HCT116 (cell line): ENCODE measurements around the gene DENND1A. TPM values are rescaled to one million over a fixed set of nuclear protein-coding genes. Genes with fewer than 3 reads are reported as not detected.

Source experiments
- ATAC-seq: fragments of 200-7000 bp; cut with Tn5 transposase; 2 replicates; pipeline ENCODE4 v1.9.1; 2020; ENCODE audit warnings: mild to moderate bottlenecking, moderate library complexity
- BruUV-seq: library from RNA; stranded (reverse); fragments of 400-500 nt; replicated peaks from 2 replicates; lab custom pipeline; 2021; lab: Mats Ljungman, UMichigan
- CTCF ChIA-PET: fragments of 300-600 bp; sonication (Branson Sonifier 250); formaldehyde crosslinking; loops from one replicate; lab custom pipeline; 2021; ENCODE audit warnings: antibody characterized with exemption; lab: Charles Lee
- POLR2A ChIA-PET: fragments of 300-600, 350-600 bp; sonication (Branson Sonifier 250); formaldehyde crosslinking; loops from one replicate; lab custom pipeline; 2021; ENCODE audit warnings: antibody characterized with exemption; lab: Charles Lee
- RAD21 ChIA-PET, 2 experiments: fragments of 300-600 bp; sonication (Branson Sonifier 250); formaldehyde crosslinking; loops; one replicate each; lab custom pipeline; 2023; ENCODE audit warnings: low total read pairs in 2 of 2; ENCODE audit not compliant: uncharacterized antibody in 2 of 2, unreplicated experiment in 2 of 2, low non-redundant PET in 1 of 2; lab: Charles Lee
- DNase-seq: peaks from one replicate; pipeline ENCODE4 v3.0.0-alpha.2; 2010; ENCODE audit warnings: low read depth, low spot score
- H2AFZ ChIP-seq: fragments of 200-600 bp; shearing (Covaris generic), sonication (generic); 2 replicates; pipeline ENCODE4 v1.6.1; 2017; ENCODE audit warnings: low read depth, mixed run types, mixed read lengths, antibody characterized with exemption, low read length; ENCODE audit not compliant: poor library complexity, severe bottlenecking
- H3K27ac ChIP-seq: 2 replicates; pipeline ENCODE4 v1.5.1; 2012; ENCODE audit warnings: low read depth, low read length
- H3K27me3 ChIP-seq: fragments of 200-600 bp; sonication (generic); 2 replicates; pipeline ENCODE4 v1.6.1; 2016; ENCODE audit warnings: mixed run types, low read length, mixed read lengths; ENCODE audit not compliant: insufficient read depth
- H3K36me3 ChIP-seq, 2 experiments: fragments of 200-500 bp in 1 of 2; fragments of 200-600 bp in 1 of 2; sonication (Bioruptor generic) in 1 of 2; sonication (generic) in 1 of 2; 2 replicates each; pipeline versions ENCODE4 v1.5.1 to v1.6.1; 2014 to 2016; ENCODE audit warnings: low read length in 2 of 2, inconsistent platforms in 1 of 2, mixed read lengths in 1 of 2, mixed run types in 1 of 2; ENCODE audit not compliant: insufficient read depth in 2 of 2, control insufficient read depth in 1 of 2
- H3K4me1 ChIP-seq, 2 experiments: fragments of 200-600 bp in 1 of 2; sonication (generic) in 1 of 2; 2 replicates each; pipeline versions ENCODE4 v1.5.1 to v1.6.1; 2012 to 2017; ENCODE audit warnings: low read length in 2 of 2, inconsistent platforms in 1 of 2, mild to moderate bottlenecking in 1 of 2, mixed read lengths in 1 of 2, mixed run types in 1 of 2, moderate library complexity in 1 of 2; ENCODE audit not compliant: insufficient read depth in 2 of 2, control insufficient read depth in 1 of 2
- H3K4me2 ChIP-seq: fragments of 200-600 bp; sonication (generic); 2 replicates; pipeline ENCODE4 v1.6.1; 2017; ENCODE audit warnings: mixed run types, low read length, mixed read lengths
- H3K4me3 ChIP-seq, 2 experiments: fragments of 200-600 bp in 1 of 2; sonication (generic) in 1 of 2; replicated peaks in 1 of 2; 2 replicates each; pipeline ENCODE4 v1.5.1; 2011 to 2016; ENCODE audit warnings: low read length in 2 of 2, control low read depth in 1 of 2, low read depth in 1 of 2, mild to moderate bottlenecking in 1 of 2, mixed read lengths in 1 of 2, mixed run types in 1 of 2
- H3K79me2 ChIP-seq: fragments of 200-600 bp; sonication (generic); 2 replicates; pipeline ENCODE4 v1.6.1; 2017; ENCODE audit warnings: mild to moderate bottlenecking, mixed run types, low read length, moderate library complexity, mixed read lengths; ENCODE audit not compliant: insufficient read depth
- H3K9ac ChIP-seq: fragments of 200-600 bp; sonication (generic); 2 replicates; pipeline ENCODE4 v1.6.1; 2016; ENCODE audit warnings: low read length, mixed read lengths
- H3K9me2 ChIP-seq: fragments of 200-600 bp; sonication (generic), shearing (Covaris generic); 2 replicates; pipeline ENCODE4 v1.6.1; 2017; ENCODE audit warnings: mixed run types, mild to moderate bottlenecking, moderate library complexity; ENCODE audit not compliant: insufficient read depth
- H3K9me3 ChIP-seq, 2 experiments: fragments of 200-500 bp in 1 of 2; fragments of 200-600 bp in 1 of 2; sonication (Bioruptor generic) in 1 of 2; sonication (generic) in 1 of 2; 2 replicates each; pipeline ENCODE4 v1.6.1; 2014 to 2017; ENCODE audit warnings: low read length in 2 of 2, mixed read lengths in 2 of 2, inconsistent platforms in 1 of 2, low read depth in 1 of 2, mild to moderate bottlenecking in 1 of 2, mixed run types in 1 of 2, moderate library complexity in 1 of 2; ENCODE audit not compliant: control insufficient read depth in 1 of 2, insufficient read depth in 1 of 2
- H4K20me1 ChIP-seq: fragments of 200-600 bp; sonication (generic), shearing (Covaris generic); 2 replicates; pipeline ENCODE4 v1.6.1; 2017; ENCODE audit warnings: mixed run types, mild to moderate bottlenecking, moderate library complexity; ENCODE audit not compliant: insufficient read depth
- CBX3 ChIP-seq: IDR thresholded peaks from 2 replicates; pipeline ENCODE4 v1.6.1; 2012; ENCODE audit warnings: low read depth
- CEBPB ChIP-seq: IDR thresholded peaks from 2 replicates; pipeline ENCODE4 v1.6.1; 2012; ENCODE audit warnings: low read depth
- ELF1 ChIP-seq: IDR thresholded peaks from 2 replicates; pipeline ENCODE4 v1.6.1; 2012; ENCODE audit warnings: low read depth, borderline replicate concordance
- EZH2 ChIP-seq: fragments of 200-600 bp; sonication (generic); IDR thresholded peaks from 2 replicates; pipeline ENCODE4 v1.6.1; 2017; ENCODE audit warnings: antibody characterized with exemption, mixed run types
- EZH2phosphoT487 ChIP-seq: fragments of 200-600 bp; IDR thresholded peaks from 2 replicates; pipeline ENCODE4 v1.6.1; 2018; ENCODE audit warnings: antibody characterized with exemption, borderline replicate concordance
- FOSL1 ChIP-seq: IDR thresholded peaks from 2 replicates; pipeline ENCODE4 v1.6.1; 2012; ENCODE audit warnings: low read depth
- POLR2A ChIP-seq: IDR thresholded peaks from 2 replicates; pipeline ENCODE4 v1.7.0; 2011; ENCODE audit warnings: borderline replicate concordance; ENCODE audit not compliant: insufficient read depth, insufficient read length; ENCODE audit errors: extremely low read depth
- POLR2AphosphoS5 ChIP-seq: IDR thresholded peaks from 2 replicates; pipeline ENCODE4 v1.6.1; 2011; ENCODE audit warnings: mild to moderate bottlenecking, low read depth, low read length, moderate library complexity
- RAD21 ChIP-seq: IDR thresholded peaks from 2 replicates; pipeline ENCODE4 v1.6.1; 2012; ENCODE audit warnings: low read depth, mild to moderate bottlenecking
- SIN3A ChIP-seq: IDR thresholded peaks from 2 replicates; pipeline ENCODE4 v1.6.1; 2012; ENCODE audit warnings: low read depth
- SP1 ChIP-seq: IDR thresholded peaks from 2 replicates; pipeline ENCODE4 v1.6.1; 2012; ENCODE audit warnings: low read depth
- YY1 ChIP-seq: IDR thresholded peaks from 2 replicates; pipeline ENCODE4 v1.6.1; 2011; ENCODE audit warnings: low read length, low read depth, moderate library complexity, mild to moderate bottlenecking; ENCODE audit not compliant: insufficient replicate concordance; ENCODE audit errors: extremely low read depth
- ZFX ChIP-seq: fragments of 450-650 bp; IDR thresholded peaks from 2 replicates; pipeline ENCODE4 v1.6.1; 2017
- intact Hi-C: fragments of 100-400 bp; cut with micrococcal nuclease; formaldehyde crosslinking; loops from 2 replicates; pipeline ENCODE4 v1.10.0; 2022
- total RNA-seq: library from RNA; stranded (reverse); gene quantifications from one replicate; pipeline ENCODE4 v1.2.1, GENCODE V29; 2021; ENCODE audit not compliant: unreplicated experiment
- TF ChIP-seq, protein P1 (sequence below): IDR thresholded peaks from 2 replicates; pipeline ENCODE4 v1.6.1; 2011; ENCODE audit warnings: mild to moderate bottlenecking, low read length, moderate library complexity; ENCODE audit not compliant: insufficient replicate concordance; ENCODE audit errors: extremely low read depth
- TF ChIP-seq, protein P2 (sequence below): IDR thresholded peaks from 2 replicates; pipeline ENCODE4 v1.6.1; 2012
- TF ChIP-seq, protein P3 (sequence below): IDR thresholded peaks from 2 replicates; pipeline ENCODE4 v1.6.1; 2012; ENCODE audit warnings: low read depth
- TF ChIP-seq, protein P4 (sequence below), 3 experiments: fragments of 200-600 bp in 1 of 3; sonication (generic) in 1 of 3; IDR thresholded peaks in 2 of 3; conservative IDR thresholded peaks in 1 of 3; 2 replicates each; pipeline ENCODE4 v1.5.1; 2012 to 2017; ENCODE audit warnings: low read depth in 2 of 3, low read length in 2 of 3, antibody characterized with exemption in 1 of 3, borderline replicate concordance in 1 of 3, control low read depth in 1 of 3, mild to moderate bottlenecking in 1 of 3, mixed read lengths in 1 of 3, mixed run types in 1 of 3, moderate library complexity in 1 of 3; ENCODE audit not compliant: insufficient read depth in 1 of 3
- TF ChIP-seq, protein P5 (sequence below): IDR thresholded peaks from 2 replicates; pipeline ENCODE4 v1.6.1; 2012

Gene DENND1A
- total RNA-seq, 1 experiment from 2014 or later: 33.0 TPM

DNA sequence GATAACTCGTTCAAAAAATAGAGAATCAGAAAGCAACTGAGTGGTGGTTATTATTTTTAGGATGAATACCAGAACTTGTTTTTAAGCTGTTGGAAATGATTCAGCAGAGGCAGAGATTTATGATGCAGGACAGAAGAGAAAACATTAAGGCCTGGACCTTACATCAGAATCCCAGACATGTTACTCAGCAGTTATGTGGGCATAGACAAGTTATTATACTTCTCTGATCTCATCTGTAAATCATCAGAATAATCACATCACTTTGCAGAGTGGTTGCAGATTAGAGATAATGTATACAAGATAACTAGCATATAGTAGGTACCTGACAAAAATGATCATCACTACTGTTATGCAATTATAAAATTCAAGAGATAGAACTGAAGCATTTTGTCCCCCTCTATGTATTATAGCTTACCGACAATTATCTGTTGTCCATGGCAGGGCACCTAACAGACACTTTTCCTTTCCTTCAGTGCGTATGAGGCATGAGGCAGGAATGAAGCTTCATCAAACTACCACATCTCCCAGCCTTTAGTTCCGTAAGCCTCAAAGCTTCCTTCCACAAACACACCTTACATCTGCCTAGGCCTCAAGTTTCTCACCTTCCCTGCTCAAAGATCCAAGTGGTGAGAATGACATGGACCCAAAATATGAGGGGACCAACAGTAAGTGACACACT is 165.9 kb downstream of the DENND1A start:
- Histone ChIP-seq H4K20me1 (no peaks in the 10 kb centered on the region), H3K27me3 (no peaks in the 10 kb centered on the region), H2AFZ (no peak overlapping the region), H3K9me3 (no peaks in the 10 kb centered on the region), H3K79me2 (no peaks in the 10 kb centered on the region), H3K9me2 (no peaks in the 10 kb centered on the region), H3K4me1 (no peaks in the 10 kb centered on the region), H3K4me3 (no peak overlapping the region), H3K36me3 (no peaks in the 10 kb centered on the region), H3K27ac (no peak overlapping the region), H3K9ac (no peak overlapping the region), H3K4me2 (no peak overlapping the region)
- DNase-seq (no peak), ATAC-seq (no peak)
- intact Hi-C loops: no loop called here
- POLR2A ChIA-PET: no interaction called here
- TF ChIP-seq EZH2phosphoT487 (no peak), ELF1 (no peak), YY1 (no peak), SIN3A (no peak), SP1 (no peak), POLR2A (no peak), RAD21 (no peak), CBX3 (no peak), POLR2AphosphoS5 (no peak), EZH2 (no peak), CEBPB (no peak), ZFX (no peak), FOSL1 (no peak)
- TF ChIP-seq, protein P1, sequence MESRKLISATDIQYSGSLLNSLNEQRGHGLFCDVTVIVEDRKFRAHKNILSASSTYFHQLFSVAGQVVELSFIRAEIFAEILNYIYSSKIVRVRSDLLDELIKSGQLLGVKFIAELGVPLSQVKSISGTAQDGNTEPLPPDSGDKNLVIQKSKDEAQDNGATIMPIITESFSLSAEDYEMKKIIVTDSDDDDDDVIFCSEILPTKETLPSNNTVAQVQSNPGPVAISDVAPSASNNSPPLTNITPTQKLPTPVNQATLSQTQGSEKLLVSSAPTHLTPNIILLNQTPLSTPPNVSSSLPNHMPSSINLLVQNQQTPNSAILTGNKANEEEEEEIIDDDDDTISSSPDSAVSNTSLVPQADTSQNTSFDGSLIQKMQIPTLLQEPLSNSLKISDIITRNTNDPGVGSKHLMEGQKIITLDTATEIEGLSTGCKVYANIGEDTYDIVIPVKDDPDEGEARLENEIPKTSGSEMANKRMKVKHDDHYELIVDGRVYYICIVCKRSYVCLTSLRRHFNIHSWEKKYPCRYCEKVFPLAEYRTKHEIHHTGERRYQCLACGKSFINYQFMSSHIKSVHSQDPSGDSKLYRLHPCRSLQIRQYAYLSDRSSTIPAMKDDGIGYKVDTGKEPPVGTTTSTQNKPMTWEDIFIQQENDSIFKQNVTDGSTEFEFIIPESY: no peak
- TF ChIP-seq, protein P2, sequence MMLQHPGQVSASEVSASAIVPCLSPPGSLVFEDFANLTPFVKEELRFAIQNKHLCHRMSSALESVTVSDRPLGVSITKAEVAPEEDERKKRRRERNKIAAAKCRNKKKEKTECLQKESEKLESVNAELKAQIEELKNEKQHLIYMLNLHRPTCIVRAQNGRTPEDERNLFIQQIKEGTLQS: no peak
- TF ChIP-seq, protein P3, sequence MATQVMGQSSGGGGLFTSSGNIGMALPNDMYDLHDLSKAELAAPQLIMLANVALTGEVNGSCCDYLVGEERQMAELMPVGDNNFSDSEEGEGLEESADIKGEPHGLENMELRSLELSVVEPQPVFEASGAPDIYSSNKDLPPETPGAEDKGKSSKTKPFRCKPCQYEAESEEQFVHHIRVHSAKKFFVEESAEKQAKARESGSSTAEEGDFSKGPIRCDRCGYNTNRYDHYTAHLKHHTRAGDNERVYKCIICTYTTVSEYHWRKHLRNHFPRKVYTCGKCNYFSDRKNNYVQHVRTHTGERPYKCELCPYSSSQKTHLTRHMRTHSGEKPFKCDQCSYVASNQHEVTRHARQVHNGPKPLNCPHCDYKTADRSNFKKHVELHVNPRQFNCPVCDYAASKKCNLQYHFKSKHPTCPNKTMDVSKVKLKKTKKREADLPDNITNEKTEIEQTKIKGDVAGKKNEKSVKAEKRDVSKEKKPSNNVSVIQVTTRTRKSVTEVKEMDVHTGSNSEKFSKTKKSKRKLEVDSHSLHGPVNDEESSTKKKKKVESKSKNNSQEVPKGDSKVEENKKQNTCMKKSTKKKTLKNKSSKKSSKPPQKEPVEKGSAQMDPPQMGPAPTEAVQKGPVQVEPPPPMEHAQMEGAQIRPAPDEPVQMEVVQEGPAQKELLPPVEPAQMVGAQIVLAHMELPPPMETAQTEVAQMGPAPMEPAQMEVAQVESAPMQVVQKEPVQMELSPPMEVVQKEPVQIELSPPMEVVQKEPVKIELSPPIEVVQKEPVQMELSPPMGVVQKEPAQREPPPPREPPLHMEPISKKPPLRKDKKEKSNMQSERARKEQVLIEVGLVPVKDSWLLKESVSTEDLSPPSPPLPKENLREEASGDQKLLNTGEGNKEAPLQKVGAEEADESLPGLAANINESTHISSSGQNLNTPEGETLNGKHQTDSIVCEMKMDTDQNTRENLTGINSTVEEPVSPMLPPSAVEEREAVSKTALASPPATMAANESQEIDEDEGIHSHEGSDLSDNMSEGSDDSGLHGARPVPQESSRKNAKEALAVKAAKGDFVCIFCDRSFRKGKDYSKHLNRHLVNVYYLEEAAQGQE: no peak
- TF ChIP-seq, protein P4, sequence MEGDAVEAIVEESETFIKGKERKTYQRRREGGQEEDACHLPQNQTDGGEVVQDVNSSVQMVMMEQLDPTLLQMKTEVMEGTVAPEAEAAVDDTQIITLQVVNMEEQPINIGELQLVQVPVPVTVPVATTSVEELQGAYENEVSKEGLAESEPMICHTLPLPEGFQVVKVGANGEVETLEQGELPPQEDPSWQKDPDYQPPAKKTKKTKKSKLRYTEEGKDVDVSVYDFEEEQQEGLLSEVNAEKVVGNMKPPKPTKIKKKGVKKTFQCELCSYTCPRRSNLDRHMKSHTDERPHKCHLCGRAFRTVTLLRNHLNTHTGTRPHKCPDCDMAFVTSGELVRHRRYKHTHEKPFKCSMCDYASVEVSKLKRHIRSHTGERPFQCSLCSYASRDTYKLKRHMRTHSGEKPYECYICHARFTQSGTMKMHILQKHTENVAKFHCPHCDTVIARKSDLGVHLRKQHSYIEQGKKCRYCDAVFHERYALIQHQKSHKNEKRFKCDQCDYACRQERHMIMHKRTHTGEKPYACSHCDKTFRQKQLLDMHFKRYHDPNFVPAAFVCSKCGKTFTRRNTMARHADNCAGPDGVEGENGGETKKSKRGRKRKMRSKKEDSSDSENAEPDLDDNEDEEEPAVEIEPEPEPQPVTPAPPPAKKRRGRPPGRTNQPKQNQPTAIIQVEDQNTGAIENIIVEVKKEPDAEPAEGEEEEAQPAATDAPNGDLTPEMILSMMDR (IDR thresholded peaks at IDR 0.05 in 2 of 3, conservative IDR thresholded peaks at IDR 0.05 in 1 of 3; ENCODE audit: borderline replicate concordance in 1 of 3, insufficient read depth in 1 of 3, low read depth in 2 of 3, low read length in 2 of 3): no peak
- TF ChIP-seq, protein P5, sequence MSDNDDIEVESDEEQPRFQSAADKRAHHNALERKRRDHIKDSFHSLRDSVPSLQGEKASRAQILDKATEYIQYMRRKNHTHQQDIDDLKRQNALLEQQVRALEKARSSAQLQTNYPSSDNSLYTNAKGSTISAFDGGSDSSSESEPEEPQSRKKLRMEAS: no peak
- RAD21 ChIA-PET: no interaction called here
- BruUV-seq: no TSS peak
- CTCF ChIA-PET: no interaction called here
